Superior temporal gyrus (tissue), 1 donor: ENCODE data around the gene MAN1A2.

Source experiments
- DNase-seq: peaks from one replicate; pipeline ENCODE4 v3.0.0-alpha.2; 2016; ENCODE audit errors: extremely low spot score

The MAN1A2 gene

DNA sequence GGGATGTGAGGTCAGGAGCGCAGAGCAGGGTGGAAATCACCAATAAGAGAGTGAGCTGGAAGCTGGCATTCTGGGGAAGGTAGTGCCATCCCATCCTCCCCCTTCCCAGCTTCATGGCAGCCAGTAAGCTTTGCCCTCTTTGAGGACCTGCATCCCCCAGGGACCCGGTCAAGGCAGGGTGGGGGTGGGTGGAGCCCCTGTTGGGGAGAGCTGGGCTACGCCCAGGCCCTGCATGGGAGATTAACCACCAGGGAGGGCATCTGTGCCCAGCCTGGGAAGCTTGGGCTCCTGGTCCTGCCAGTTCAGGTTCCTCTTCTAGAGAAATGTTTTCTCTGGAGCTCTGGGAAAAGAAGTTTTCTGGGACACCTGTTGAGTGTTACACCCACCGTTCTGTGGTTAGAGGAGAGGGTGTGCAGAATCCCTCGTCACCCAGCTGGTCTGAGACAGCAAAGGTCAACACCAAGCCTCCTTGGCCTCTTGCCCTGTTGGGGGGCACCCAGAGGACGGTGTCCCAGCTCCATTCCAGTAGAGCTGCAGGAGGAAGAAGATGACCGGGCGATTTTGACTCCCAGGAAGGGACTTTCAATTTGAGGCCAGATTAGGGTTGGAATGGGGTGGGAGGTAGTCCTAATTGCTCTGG is 208.5 kb downstream of the MAN1A2 start:
- no peak for DNase-seq

DNA sequence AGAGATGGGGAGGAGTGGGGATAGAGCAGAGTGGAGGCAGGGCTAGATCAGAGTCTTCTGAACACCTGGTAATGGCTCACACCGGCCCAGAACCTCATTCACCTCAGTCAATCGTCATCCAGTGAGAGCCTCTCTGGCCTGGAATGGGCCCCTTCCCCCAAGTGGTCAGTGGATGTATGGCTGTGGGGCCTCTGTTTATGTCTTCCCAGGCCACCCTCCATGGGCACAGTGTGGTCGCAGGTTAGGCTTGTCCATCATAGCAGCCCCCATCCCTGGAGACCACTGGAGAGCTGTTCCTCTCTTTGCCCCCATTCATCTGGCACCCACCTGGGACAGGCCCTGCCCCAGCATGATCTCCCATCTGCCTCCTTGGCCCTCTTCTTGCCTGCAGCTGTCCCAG is 209.0 kb downstream of the MAN1A2 start:
- DNase-seq: no peak

DNA sequence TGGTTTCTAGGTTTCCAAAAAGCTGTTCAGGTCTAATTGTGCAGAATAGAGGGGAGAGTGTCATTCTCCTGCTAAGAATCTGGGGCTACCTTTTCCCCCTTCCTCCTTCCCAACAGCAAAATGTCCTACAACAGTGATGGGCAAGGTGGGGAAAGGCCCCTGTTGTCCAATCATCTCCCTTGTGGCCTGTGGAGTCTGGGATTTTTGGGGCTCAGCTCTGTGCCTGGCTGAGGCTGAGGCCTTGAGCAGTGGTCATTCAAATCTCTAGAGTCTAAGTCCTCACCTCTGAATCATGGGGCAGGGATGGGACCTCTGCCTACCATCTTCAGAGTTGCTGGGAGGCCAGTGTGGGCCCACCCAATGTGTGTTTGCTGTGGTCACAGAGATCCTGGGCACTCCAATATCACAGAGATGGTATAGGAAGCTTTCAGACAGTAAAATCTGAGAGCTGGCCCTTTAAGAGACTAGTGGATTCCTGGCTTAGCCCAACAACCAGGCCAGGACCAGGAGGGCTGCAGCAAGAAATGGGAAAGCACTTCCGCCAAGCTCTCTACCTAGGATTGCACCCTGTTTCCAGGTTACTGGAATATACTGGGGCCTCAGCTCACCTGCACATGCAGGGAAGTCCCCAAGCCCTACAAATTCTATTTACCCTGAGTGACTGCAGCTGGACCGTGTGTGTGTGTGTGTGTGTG is 210.1 kb downstream of the MAN1A2 start:
- DNase-seq: no peak

DNA sequence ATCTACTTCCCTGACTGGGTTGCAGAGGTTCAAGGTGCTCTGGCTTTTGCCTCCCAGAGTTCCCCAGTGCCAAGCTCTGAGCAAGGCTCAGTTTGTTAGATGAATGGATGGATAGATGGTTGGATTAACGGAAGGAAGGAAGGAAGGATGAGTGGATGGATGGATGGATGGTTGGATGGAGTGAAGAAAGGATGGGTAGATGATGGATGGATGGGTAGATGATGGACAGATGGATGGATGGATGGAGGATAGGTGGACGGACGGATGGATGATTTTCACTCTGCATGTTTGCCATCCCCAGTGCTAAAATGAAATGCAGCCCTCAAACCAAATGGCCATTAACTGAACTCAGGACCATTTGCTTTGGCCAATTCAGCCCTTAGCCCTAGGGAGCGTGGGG is 211.2 kb downstream of the MAN1A2 start:
- no peak for DNase-seq
